Thoracic aorta (tissue), 2 donors: Measurements from ENCODE around the gene VEGFD. TPM values are rescaled to one million over a fixed set of nuclear protein-coding genes. Genes with fewer than 3 reads are reported as not detected.

Experiments used
- ATAC-seq: fragments of 150-250 bp; one replicate; pipeline ENCODE4 v1.8.0; 2017; ENCODE audit warnings: low read depth; ENCODE audit not compliant: insufficient number of reproducible peaks, low FRiP score
- DNase-seq: peaks from one replicate; pipeline ENCODE4 v3.0.0-alpha.2; 2020; ENCODE audit warnings: low spot score
- H3K27ac ChIP-seq, 2 donors: fragments of 200-600 bp; sonication (generic); 1 replicate in 1 of 2; 2 replicates in 1 of 2; pipeline ENCODE4 v1.5.1; 2016; ENCODE audit warnings: mild to moderate bottlenecking in 2 of 2, moderate library complexity in 2 of 2
- H3K27me3 ChIP-seq: fragments of 200-600 bp; sonication (generic); replicated peaks from 2 replicates; pipeline ENCODE4 v1.6.0; 2016; ENCODE audit warnings: mild to moderate bottlenecking; ENCODE audit not compliant: insufficient read depth
- H3K36me3 ChIP-seq: fragments of 200-600 bp; sonication (generic); one replicate; pipeline ENCODE4 v1.5.1; 2016
- H3K4me1 ChIP-seq, 2 donors: fragments of 200-600 bp; sonication (generic); 1 replicate in 1 of 2; 2 replicates in 1 of 2; pipeline versions ENCODE4 v1.5.1 to v1.6.0; 2016; ENCODE audit warnings: low read depth in 2 of 2, mild to moderate bottlenecking in 1 of 2; ENCODE audit not compliant: control insufficient read depth in 1 of 2
- H3K4me3 ChIP-seq: fragments of 200-600 bp; sonication (generic); 2 replicates; pipeline ENCODE4 v1.5.1; 2016; ENCODE audit warnings: mild to moderate bottlenecking
- H3K9me3 ChIP-seq: fragments of 200-600 bp; sonication (generic); 2 replicates; pipeline ENCODE4 v1.5.1; 2016
- CTCF ChIP-seq: fragments of 200-600 bp; sonication (generic); IDR thresholded peaks from one replicate; pipeline ENCODE4 v1.5.1; 2019; ENCODE audit warnings: antibody characterized with exemption
- total RNA-seq, 2 donors: library from RNA; depleted of rRNA; stranded (reverse); fragments of >200 nt; gene quantifications; one replicate each; pipeline versions ENCODE4 v1.1.0 to v1.2.3, GENCODE V29; 2016

Gene VEGFD
- total RNA-seq, 2 donors from 2014 or later: 3.0 to 19.5 TPM

GRCh38 chrX:15322472-15322871 is 61.7 kb downstream of the VEGFD start:
- H3K36me3 ChIP-seq: no peaks in the 10 kb centered on the region
- H3K27ac ChIP-seq: no peak overlapping the region
- DNase-seq (no peak), ATAC-seq (no peak)
- no peak overlapping the region for H3K4me3 ChIP-seq
- H3K27me3 ChIP-seq: no peaks in the 10 kb centered on the region
- no peak for TF ChIP-seq CTCF
- H3K4me1 ChIP-seq: no peaks in the 10 kb centered on the region
- H3K9me3 ChIP-seq: no peaks in the 10 kb centered on the region

- DNase-seq: no peak
Measured at GRCh38 chrX:15322072-15322471, 62.1 kb downstream of the VEGFD start.

GRCh38 chrX:15321447-15321846 is 62.8 kb downstream of the VEGFD start:
- no peaks in the 10 kb centered on the region for H3K4me1 ChIP-seq
- no peaks in the 10 kb centered on the region for H3K27me3 ChIP-seq
- no peak for DNase-seq
- H3K4me3 ChIP-seq: no peak overlapping the region
- H3K9me3 ChIP-seq: no peaks in the 10 kb centered on the region
- no peak for TF ChIP-seq CTCF
- H3K36me3 ChIP-seq: no peaks in the 10 kb centered on the region
- ATAC-seq: no peak
- H3K27ac ChIP-seq: no peak overlapping the region

More at GRCh38 chrX:15322072-15322471, 62.1 kb downstream of the VEGFD start:
- Histone ChIP-seq H3K9me3 (no peaks in the 10 kb centered on the region), H3K4me3 (no peak overlapping the region), H3K27me3 (no peaks in the 10 kb centered on the region), H3K27ac (no peak overlapping the region), H3K36me3 (no peaks in the 10 kb centered on the region), H3K4me1 (no peaks in the 10 kb centered on the region)
- ATAC-seq: no peak
- no peak for TF ChIP-seq CTCF

- Histone ChIP-seq H3K27me3 (no peaks in the 10 kb centered on the region), H3K4me1 (no peaks in the 10 kb centered on the region), H3K9me3 (no peaks in the 10 kb centered on the region), H3K36me3 (no peaks in the 10 kb centered on the region), H3K27ac (no peak overlapping the region), H3K4me3 (no peak overlapping the region)
- ATAC-seq (no peak), DNase-seq (no peak)
- TF ChIP-seq CTCF: no peak
Measured at GRCh38 chrX:15320297-15320696, 63.9 kb downstream of the VEGFD start.

GRCh38 chrX:15319075-15319474 is 65.1 kb downstream of the VEGFD start:
- no peak for DNase-seq
- H3K36me3 ChIP-seq: no peaks in the 10 kb centered on the region

More at GRCh38 chrX:15319075-15319474, 65.1 kb downstream of the VEGFD start:
- Histone ChIP-seq H3K27ac (no peak overlapping the region), H3K4me3 (no peak overlapping the region), H3K27me3 (no peaks in the 10 kb centered on the region), H3K4me1 (no peaks in the 10 kb centered on the region), H3K9me3 (no peaks in the 10 kb centered on the region)
- TF ChIP-seq CTCF: no peak
- no peak for ATAC-seq
